ENCODE results near the gene KEAP1.

DNA sequence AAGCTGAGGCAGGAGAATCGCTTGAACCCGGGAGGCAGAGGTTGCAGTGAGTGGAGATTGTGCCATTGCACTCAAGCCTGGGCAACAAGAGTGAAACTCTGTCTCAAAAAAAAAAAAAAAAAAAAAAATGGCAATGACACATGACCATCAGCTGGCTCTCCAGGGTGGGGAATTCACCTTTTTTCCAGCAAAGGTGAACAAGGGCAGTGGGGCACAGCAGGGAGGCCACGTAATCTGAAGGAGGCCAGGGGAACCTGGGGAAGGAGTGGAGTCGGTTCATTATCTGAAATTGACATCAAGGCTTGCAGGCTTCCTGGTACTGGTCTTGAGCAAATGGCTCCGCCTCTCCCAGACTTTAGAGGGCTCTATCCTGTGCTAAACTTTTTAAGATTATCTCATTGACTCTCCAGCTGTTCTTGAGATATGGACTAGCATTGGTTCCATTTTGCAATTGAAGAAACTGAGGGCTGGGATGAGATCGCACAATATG is 28.1 kb downstream of the KEAP1 start:
- TF ChIP-seq, protein P1, sequence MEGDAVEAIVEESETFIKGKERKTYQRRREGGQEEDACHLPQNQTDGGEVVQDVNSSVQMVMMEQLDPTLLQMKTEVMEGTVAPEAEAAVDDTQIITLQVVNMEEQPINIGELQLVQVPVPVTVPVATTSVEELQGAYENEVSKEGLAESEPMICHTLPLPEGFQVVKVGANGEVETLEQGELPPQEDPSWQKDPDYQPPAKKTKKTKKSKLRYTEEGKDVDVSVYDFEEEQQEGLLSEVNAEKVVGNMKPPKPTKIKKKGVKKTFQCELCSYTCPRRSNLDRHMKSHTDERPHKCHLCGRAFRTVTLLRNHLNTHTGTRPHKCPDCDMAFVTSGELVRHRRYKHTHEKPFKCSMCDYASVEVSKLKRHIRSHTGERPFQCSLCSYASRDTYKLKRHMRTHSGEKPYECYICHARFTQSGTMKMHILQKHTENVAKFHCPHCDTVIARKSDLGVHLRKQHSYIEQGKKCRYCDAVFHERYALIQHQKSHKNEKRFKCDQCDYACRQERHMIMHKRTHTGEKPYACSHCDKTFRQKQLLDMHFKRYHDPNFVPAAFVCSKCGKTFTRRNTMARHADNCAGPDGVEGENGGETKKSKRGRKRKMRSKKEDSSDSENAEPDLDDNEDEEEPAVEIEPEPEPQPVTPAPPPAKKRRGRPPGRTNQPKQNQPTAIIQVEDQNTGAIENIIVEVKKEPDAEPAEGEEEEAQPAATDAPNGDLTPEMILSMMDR (IDR thresholded peaks at IDR 0.05): no peak
- TF ChIP-seq POLR2A (IDR thresholded peaks at IDR 0.05): no peak

Measured in esophagus squamous epithelium (tissue), 4 donors.